PC-3 (cell line): Measurements from ENCODE around the gene GMEB2. TPM values are rescaled to one million over a fixed set of nuclear protein-coding genes. Genes with fewer than 3 reads are reported as not detected.

Experiments used
- ATAC-seq: fragments of 200-7000 bp; cut with Tn5 transposase; 2 replicates; pipeline ENCODE4 v1.9.1; 2020; ENCODE audit warnings: mild to moderate bottlenecking, moderate library complexity
- BruUV-seq: library from RNA; stranded (reverse); fragments of 400-500 nt; replicated peaks from 2 replicates; lab custom pipeline; 2021; lab: Mats Ljungman, UMichigan
- CTCF ChIA-PET: fragments of 300-600 bp; sonication (Branson Sonifier 250); formaldehyde crosslinking; loops from one replicate; lab custom pipeline; 2022; ENCODE audit warnings: antibody characterized with exemption; lab: Charles Lee
- POLR2A ChIA-PET: fragments of 300-600 bp; sonication (Branson Sonifier 250); formaldehyde crosslinking; loops from one replicate; lab custom pipeline; 2022; ENCODE audit warnings: antibody characterized with exemption; ENCODE audit not compliant: unreplicated experiment; lab: Charles Lee
- DNase-seq: peaks from one replicate; pipeline ENCODE4 v3.0.0-alpha.2; 2015
- H2AFZ ChIP-seq: fragments of 300-600 bp; sonication (generic); 2 replicates; pipeline ENCODE4 v1.6.0; 2016; ENCODE audit warnings: antibody characterized with exemption, low read length
- H3F3A ChIP-seq: fragments of 300-600 bp; sonication (generic); one replicate; pipeline ENCODE4 v1.6.0; 2017; ENCODE audit warnings: antibody characterized with exemption, low read length, control low read depth, mild to moderate bottlenecking; ENCODE audit not compliant: unreplicated experiment
- H3K27ac ChIP-seq: fragments of 300-600 bp; sonication (generic); 2 replicates; pipeline ENCODE4 v1.5.1; 2016; ENCODE audit warnings: mild to moderate bottlenecking, low read length
- H3K27me3 ChIP-seq: fragments of 300-600 bp; sonication (generic); 2 replicates; pipeline ENCODE4 v1.6.1; 2016; ENCODE audit warnings: low read length, mixed read lengths
- H3K36me3 ChIP-seq: fragments of 300-600 bp; sonication (generic); 2 replicates; pipeline ENCODE4 v1.6.1; 2016; ENCODE audit warnings: low read depth, mixed run types, low read length, mixed read lengths
- H3K4me1 ChIP-seq: fragments of 300-600 bp; sonication (generic); 2 replicates; pipeline ENCODE4 v1.5.1; 2016; ENCODE audit warnings: low read length; ENCODE audit not compliant: insufficient read depth
- H3K4me2 ChIP-seq: fragments of 300-600 bp; sonication (generic); 2 replicates; pipeline ENCODE4 v1.6.0; 2016; ENCODE audit warnings: low read length
- H3K4me3 ChIP-seq: fragments of 300-600 bp; sonication (generic); 2 replicates; pipeline ENCODE4 v1.5.1; 2016; ENCODE audit warnings: mild to moderate bottlenecking, low read length, mixed read lengths
- H3K79me2 ChIP-seq: fragments of 300-600 bp; sonication (generic); 2 replicates; pipeline ENCODE4 v1.6.1; 2017; ENCODE audit warnings: low read length, mixed read lengths
- H3K9ac ChIP-seq: fragments of 300-600 bp; sonication (generic); 2 replicates; pipeline ENCODE4 v1.6.0; 2016; ENCODE audit warnings: mild to moderate bottlenecking, low read length
- H3K9me2 ChIP-seq: fragments of 300-600 bp; sonication (generic); replicated peaks from 2 replicates; pipeline ENCODE4 v1.6.1; 2016; ENCODE audit warnings: mixed run types, low read length, mixed read lengths
- H3K9me3 ChIP-seq: fragments of 300-600 bp; sonication (generic); 2 replicates; pipeline ENCODE4 v1.6.1; 2016; ENCODE audit warnings: low read length, mixed read lengths
- H4K20me1 ChIP-seq: fragments of 300-600 bp; sonication (generic); 2 replicates; pipeline ENCODE4 v1.6.1; 2016; ENCODE audit warnings: low read length, mixed read lengths
- EZH2 ChIP-seq: fragments of 300-600 bp; sonication (generic); IDR thresholded peaks from one replicate; pipeline ENCODE4 v1.6.1; 2017; ENCODE audit warnings: antibody characterized with exemption, mild to moderate bottlenecking, low read length; ENCODE audit not compliant: unreplicated experiment
- EZH2phosphoT487 ChIP-seq: fragments of 300-600 bp; sonication (generic); IDR thresholded peaks from 2 replicates; pipeline ENCODE4 v1.6.1; 2018; ENCODE audit warnings: mild to moderate bottlenecking, antibody characterized with exemption, low read length, borderline replicate concordance
- intact Hi-C: fragments of 100-400 bp; cut with micrococcal nuclease; formaldehyde crosslinking; loops from 2 replicates; pipeline ENCODE4 v1.9.0; 2023
- total RNA-seq: library from RNA; depleted of rRNA; stranded (reverse); fragments of >200 nt; gene quantifications from 2 replicates; pipeline ENCODE4 v1.2.3, GENCODE V29; 2014
- TF ChIP-seq, protein P1 (sequence below): fragments of 300-600 bp; sonication (generic); conservative IDR thresholded peaks from 2 replicates; pipeline ENCODE4 v1.5.1; 2017; ENCODE audit warnings: antibody characterized with exemption, low read depth, mild to moderate bottlenecking, low read length

Gene GMEB2
- total RNA-seq, 1 experiment from 2014 or later = 13.7 TPM

DNA sequence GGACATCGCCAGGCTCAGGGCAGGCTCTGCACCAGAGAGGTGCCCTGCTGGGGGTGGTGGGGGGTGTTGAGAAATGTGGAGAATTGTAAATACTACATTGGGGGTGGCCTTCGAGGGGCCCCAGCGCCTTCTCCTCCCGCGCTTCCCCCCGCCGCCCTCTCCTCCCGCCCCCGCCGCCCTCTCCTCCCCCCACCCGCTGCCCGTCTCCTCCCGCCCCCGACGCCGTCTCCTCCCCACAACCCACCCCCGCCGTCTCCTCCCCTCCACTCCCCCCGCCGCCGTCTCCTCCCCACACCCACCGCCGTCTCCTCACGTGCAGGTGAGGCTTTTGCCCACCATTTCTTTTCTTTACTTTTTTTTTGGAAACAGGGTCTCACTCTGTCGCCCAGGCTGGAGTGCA lies 77.9 kb downstream of the GMEB2 start:
- no peaks in the 10 kb centered on the region for H3K27me3 ChIP-seq
- no peaks in the 10 kb centered on the region for H3K9me3 ChIP-seq
- no TSS peak for BruUV-seq
- H3K27ac ChIP-seq = no peak overlapping the region
- no peaks in the 10 kb centered on the region for H3K79me2 ChIP-seq
- ChIA-PET POLR2A (no interaction called here), CTCF (no interaction called here)
- no peak overlapping the region for H2AFZ ChIP-seq
- DNase-seq (no peak), ATAC-seq (no peak)
- H3K9ac ChIP-seq = no peak overlapping the region
- H3K4me1 ChIP-seq = peaks cover 36% of the 10 kb centered on the region
- intact Hi-C loops = no loop called here
- no peaks in the 10 kb centered on the region for H4K20me1 ChIP-seq
- no peak overlapping the region for H3K4me2 ChIP-seq
- H3K36me3 ChIP-seq = no peaks in the 10 kb centered on the region
- no peaks in the 10 kb centered on the region for H3F3A ChIP-seq
- no peaks in the 10 kb centered on the region for H3K9me2 ChIP-seq
- TF ChIP-seq EZH2phosphoT487 (no peak), EZH2 (no peak)
- TF ChIP-seq, protein P1, sequence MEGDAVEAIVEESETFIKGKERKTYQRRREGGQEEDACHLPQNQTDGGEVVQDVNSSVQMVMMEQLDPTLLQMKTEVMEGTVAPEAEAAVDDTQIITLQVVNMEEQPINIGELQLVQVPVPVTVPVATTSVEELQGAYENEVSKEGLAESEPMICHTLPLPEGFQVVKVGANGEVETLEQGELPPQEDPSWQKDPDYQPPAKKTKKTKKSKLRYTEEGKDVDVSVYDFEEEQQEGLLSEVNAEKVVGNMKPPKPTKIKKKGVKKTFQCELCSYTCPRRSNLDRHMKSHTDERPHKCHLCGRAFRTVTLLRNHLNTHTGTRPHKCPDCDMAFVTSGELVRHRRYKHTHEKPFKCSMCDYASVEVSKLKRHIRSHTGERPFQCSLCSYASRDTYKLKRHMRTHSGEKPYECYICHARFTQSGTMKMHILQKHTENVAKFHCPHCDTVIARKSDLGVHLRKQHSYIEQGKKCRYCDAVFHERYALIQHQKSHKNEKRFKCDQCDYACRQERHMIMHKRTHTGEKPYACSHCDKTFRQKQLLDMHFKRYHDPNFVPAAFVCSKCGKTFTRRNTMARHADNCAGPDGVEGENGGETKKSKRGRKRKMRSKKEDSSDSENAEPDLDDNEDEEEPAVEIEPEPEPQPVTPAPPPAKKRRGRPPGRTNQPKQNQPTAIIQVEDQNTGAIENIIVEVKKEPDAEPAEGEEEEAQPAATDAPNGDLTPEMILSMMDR = no peak
- H3K4me3 ChIP-seq = no peak overlapping the region

DNA sequence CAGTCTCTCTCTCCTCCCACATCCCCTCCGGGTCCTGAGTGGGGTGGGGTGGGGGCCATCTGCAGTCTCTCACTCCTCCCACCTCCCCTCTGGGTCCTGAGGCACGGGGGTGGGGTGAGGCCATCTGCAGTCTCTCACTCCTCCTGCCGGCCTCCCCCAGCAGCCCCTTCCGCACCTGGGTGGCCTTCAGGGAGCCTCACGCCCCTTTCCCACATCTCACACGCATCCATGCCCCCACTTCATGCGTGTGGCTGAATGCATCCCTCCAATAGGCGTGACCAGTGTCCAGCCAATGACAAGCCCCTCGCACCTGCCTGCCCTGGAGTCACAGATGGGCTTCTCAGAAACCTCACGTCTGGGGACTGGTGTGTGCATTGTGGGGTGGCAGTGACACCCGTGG lies 78.4 kb downstream of the GMEB2 start:
- no peak overlapping the region for H2AFZ ChIP-seq
- POLR2A ChIA-PET = no interaction called here

GRCh38 chr20:63547725-63548480 lies 79.0 kb downstream of the GMEB2 start, which contains the start of gene SRMS:
Gene SRMS (minus strand): TSS chr20:63547749. CDS start chr20:63547463, 286 bp downstream.
- no peak for TF ChIP-seq EZH2phosphoT487
- TF ChIP-seq EZH2 = no peak
- TF ChIP-seq, protein P1 = no peak
- no peaks in the 10 kb centered on the region for H3K79me2 ChIP-seq
- H3F3A ChIP-seq = no peaks in the 10 kb centered on the region
- DNase-seq (peak; percentile 15), ATAC-seq (peak; percentile 30)
- H3K9me2 ChIP-seq = no peaks in the 10 kb centered on the region
- H3K4me2 ChIP-seq = peak within 1 kb of the TSS; percentile 20; the same call in 1 of the 2 replicates
- ChIA-PET CTCF (no interaction called here), POLR2A (no interaction called here)
- H3K4me1 ChIP-seq = peaks cover 34% of the 10 kb centered on the region
- no peak within 1 kb of the TSS for H3K9ac ChIP-seq
- H3K27ac ChIP-seq = no peak within 1 kb of the TSS
- no peaks in the 10 kb centered on the region for H3K9me3 ChIP-seq
- intact Hi-C loops = no loop called here
- no TSS peak for BruUV-seq
- no peak within 1 kb of the TSS for H3K4me3 ChIP-seq
- H3K36me3 ChIP-seq = no peaks in the 10 kb centered on the region
- H4K20me1 ChIP-seq = no peaks in the 10 kb centered on the region
- H2AFZ ChIP-seq = no peak within 1 kb of the TSS; the same call in 1 of the 2 replicates
- H3K27me3 ChIP-seq = no peaks in the 10 kb centered on the region

More for the DNA sequence above, 78.4 kb downstream of the GMEB2 start:
- Histone ChIP-seq H3K4me2 (no peak overlapping the region), H3K4me3 (no peak overlapping the region), H3K9me2 (no peaks in the 10 kb centered on the region), H3F3A (no peaks in the 10 kb centered on the region), H3K27ac (no peak overlapping the region), H3K4me1 (peaks cover 36% of the 10 kb centered on the region), H3K36me3 (no peaks in the 10 kb centered on the region), H3K9ac (no peak overlapping the region), H3K79me2 (no peaks in the 10 kb centered on the region), H3K27me3 (no peaks in the 10 kb centered on the region), H4K20me1 (no peaks in the 10 kb centered on the region), H3K9me3 (no peaks in the 10 kb centered on the region)
- intact Hi-C loops = no loop called here
- ATAC-seq (no peak), DNase-seq (no peak)
- BruUV-seq = no TSS peak
- CTCF ChIA-PET = no interaction called here
- TF ChIP-seq, protein P1 = no peak
